ENCODE measurements around the gene MAPK11. TPM values are rescaled to one million over a fixed set of nuclear protein-coding genes. Genes with fewer than 3 reads are reported as not detected.

The MAPK11 gene
- total and polyA plus RNA-seq, 10 of the 15 experiments (the other 5 are each of a cell fraction or from before 2014, with no cell fraction given) = 0.05 to 12.8 (median 3.7) TPM

- peaks cover 32% of the 10 kb centered on the region for H3K4me1 ChIP-seq (ENCODE audit: control insufficient read depth, insufficient read depth, low read length)
- H4K20me1 ChIP-seq (ENCODE audit: control insufficient read depth, insufficient read depth) = no peaks in the 10 kb centered on the region; the same call in 1 of the 2 replicates
- no peak for DNase-seq (ENCODE audit: low read depth, low spot score)
- H3K36me3 ChIP-seq (ENCODE audit: control insufficient read depth in 2 of 2, insufficient read depth in 2 of 2, low read length in 1 of 2) = peaks cover 6 to 14% of the 10 kb centered on the region in 2 experiments; a peak in 3 of 4 replicates
- in situ Hi-C loops (cut with MboI) (loop anchor here (10.0 kb wide), 2 partner anchors 245 to 365 kb away; no protein-coding TSS in a partner anchor), intact Hi-C loops (cut with micrococcal nuclease; ENCODE audit: unreplicated experiment) (loop anchor here (5.0 kb wide), 2 partner anchors 247 to 442 kb away; no protein-coding TSS in a partner anchor)
- H3K4me2 ChIP-seq (ENCODE audit: control insufficient read depth, insufficient read depth) = peak overlapping the region; percentile 98
- H3K79me2 ChIP-seq (ENCODE audit: control insufficient read depth, insufficient read depth, low read length) = peaks cover 22% of the 10 kb centered on the region
- no peak overlapping the region for H2AFZ ChIP-seq (ENCODE audit: control insufficient read depth, low read depth, low read length)
- ChIA-PET RAD21 (ENCODE audit: unreplicated experiment) (interaction anchor here (3.3 kb wide), 1 partner anchor 91 kb away, joined by 26 read pairs; no protein-coding TSS in a partner anchor), SMC1A (ENCODE audit: uncharacterized antibody, unreplicated experiment) (interaction anchor here (1.4 to 1.9 kb wide), 3 partner anchors 8 to 275 kb away, joined by 5 to 6 read pairs (median 5); partner anchors contain the start of gene SCO2), POLR2A (interaction anchor here (0.6 to 2.7 kb wide), 3 partner anchors 8 to 291 kb away, joined by 3 to 15 read pairs (median 5); partner anchors contain the start of gene MAPK12), CTCF (interaction anchor here (1.2 to 3.0 kb wide), 7 partner anchors 8 to 248 kb away, joined by 3 to 20 read pairs (median 6); partner anchors contain the start of gene MAPK12)
- peak overlapping the region; percentile 87 for H3K9ac ChIP-seq (ENCODE audit: control insufficient read depth, insufficient read depth, low read length)
- H3K4me3 ChIP-seq = peak overlapping the region; percentile 98
- TF ChIP-seq HDGF (IDR thresholded peaks at IDR 0.05) = no peak
- no peak for TF ChIP-seq NFIC (IDR thresholded peaks at IDR 0.05; ENCODE audit: low read depth, low read length)
- TF ChIP-seq POLR2A (IDR thresholded peaks at IDR 0.05; ENCODE audit: low read depth, low read length) = peak; percentile 9; the same call in 1 of the 2 replicates
- no peak for TF ChIP-seq BHLHE40 (IDR thresholded peaks at IDR 0.05; ENCODE audit: borderline replicate concordance in 1 of 2, low read depth in 2 of 2, low read length in 1 of 2)
- no peak for TF ChIP-seq ETV6 (conservative IDR thresholded peaks at IDR 0.05 in 1 of 2, IDR thresholded peaks at IDR 0.05 in 1 of 2; ENCODE audit: borderline replicate concordance in 1 of 2, low read depth in 1 of 2)
- no TSS peak for BruUV-seq (replicated peaks)
- WGBS (ENCODE audit: insufficient coverage, insufficient replicate concordance, low lambda C conversion rate, missing lambda C conversion rate) = 76% methylated on average over 11 of the region's 11 CpGs
- H3K9me3 ChIP-seq (replicated peaks; ENCODE audit: control insufficient read depth, insufficient read depth, low read length) = no peaks in the 10 kb centered on the region
- H3K27me3 ChIP-seq (replicated peaks in 1 of 2; ENCODE audit: control insufficient read depth in 2 of 2, insufficient read depth in 2 of 2, low read length in 1 of 2) = no peaks in the 10 kb centered on the region
- H3K27ac ChIP-seq (ENCODE audit: control insufficient read depth, insufficient read depth) = peak overlapping the region; percentile 78
- FAIRE-seq = no peak
- no peak for ATAC-seq
These were observed 20.0 kb downstream of the MAPK11 start for GRCh38 chr22:50250249-50250554.

Data from GM12878 (cell line).